Heart left ventricle (tissue), 16 donors: ENCODE measurements around the gene GOLGA6L10. TPM values are rescaled to one million over a fixed set of nuclear protein-coding genes. Genes with fewer than 3 reads are reported as not detected.

Source experiments
- ATAC-seq, 4 donors: fragments of 200-7000 bp; cut with Tn5 transposase; one replicate each; pipeline ENCODE4 v1.9.1; 2020 to 2022; ENCODE audit warnings: moderate library complexity in 4 of 4, mild to moderate bottlenecking in 3 of 4, moderate number of reproducible peaks in 1 of 4
- DNase-seq, 5 donors: peaks; one replicate each; pipeline ENCODE4 v3.0.0-alpha.2; 2020
- H3K27ac ChIP-seq, 12 donors: fragments of 200-600 bp; sonication (generic) in 4 of 12; one replicate each; pipeline versions ENCODE4 v1.5.0 to v1.8.0; 2016 to 2022; ENCODE audit warnings: mild to moderate bottlenecking in 2 of 12
- H3K27me3 ChIP-seq, 9 donors: fragments of 200-600 bp; sonication (generic) in 2 of 9; one replicate each; pipeline versions ENCODE4 v1.5.1 to v1.8.0; 2016 to 2022; ENCODE audit warnings: mild to moderate bottlenecking in 3 of 9
- H3K36me3 ChIP-seq, 9 donors: fragments of 200-600 bp; sonication (generic) in 2 of 9; one replicate each; pipeline versions ENCODE4 v1.5.0 to v1.8.0; 2018 to 2022; ENCODE audit warnings: mild to moderate bottlenecking in 2 of 9
- H3K4me1 ChIP-seq, 12 donors: fragments of 200-600 bp; sonication (generic) in 4 of 12; one replicate each; pipeline versions ENCODE4 v1.5.0 to v1.8.0; 2016 to 2022; ENCODE audit warnings: mild to moderate bottlenecking in 3 of 12
- H3K4me3 ChIP-seq, 12 donors: fragments of 200-600 bp; sonication (generic) in 4 of 12; one replicate each; pipeline versions ENCODE4 v1.5.0 to v1.8.0; 2017 to 2022; ENCODE audit warnings: mild to moderate bottlenecking in 9 of 12, moderate library complexity in 4 of 12
- H3K9me3 ChIP-seq, 12 donors: fragments of 200-600 bp; sonication (generic) in 4 of 12; one replicate each; pipeline versions ENCODE4 v1.5.0 to v1.8.0; 2016 to 2022; ENCODE audit warnings: mild to moderate bottlenecking in 1 of 12
- POLR2A ChIP-seq, 2 donors: fragments of 450-650 bp; IDR thresholded peaks; one replicate each; pipeline ENCODE4 v1.6.1; 2017; ENCODE audit warnings: antibody characterized with exemption in 2 of 2, mild to moderate bottlenecking in 2 of 2, moderate library complexity in 2 of 2
- WGBS, 4 donors: extraction: QIAGEN DNeasy Blood & Tissue Kit in 2 of 4; methylation state at CpG; one replicate each; pipeline versions ENCODE4 v1.1.5 to v1.1.7; 2013 to 2018; 5-methylcytosine and 5-hydroxymethylcytosine counted together
- intact Hi-C, 10 donors: fragments of 100-400 bp; cut with DNase I; formaldehyde crosslinking; loops; one replicate each; pipeline versions ENCODE4 v1.11.1 to v1.14.2; 2022
- polyA plus RNA-seq, 2 donors: library from polyadenylated mRNA; stranded (reverse); fragments of 200-250 nt; gene quantifications; one replicate each; pipeline ENCODE4 v1.2.3, GENCODE V29; 2013
- total RNA-seq, 9 donors: library from RNA; depleted of rRNA in 2 of 9; stranded (reverse); fragments of >200 nt in 2 of 9; fragmentation: NEBNext Ultra II Directional in 3 of 9; extraction: Animal tissue kit (Norgen Biotek cat#: 25700) in 3 of 9; gene quantifications; one replicate each; pipeline versions ENCODE4 v1.1.0 to v1.2.4, GENCODE V29; 2016 to 2023
- TF ChIP-seq, protein P1 (sequence below), 12 donors: fragments of 200-600 bp; sonication (generic) in 4 of 12; IDR thresholded peaks; one replicate each; pipeline versions ENCODE4 v1.5.0 to v1.8.0; 2018 to 2022; ENCODE audit warnings: antibody characterized with exemption in 12 of 12, mild to moderate bottlenecking in 5 of 12
- donor health status: ischemic (EF 13 %, LVEDD 7.1; RV severe dilation, severe dysfunction).
- donor health status: healthy with polysubstance abuse.
- donor health status: DM: no; HTN: yes; CAD: no.
- donor health status: DM: no; HTN: no; CAD: no.
- donor health status: ischemic (EF 25% LVEDD 6.9; RV normal size, moderate dysfunction).
- donor health status: ischemic (EF 25% LVEDD 5.7; RV mildly dilated, moderate dysfunction).
- donor health status: healthy.
- donor health status: DM: yes; HTN: yes; CAD: no.
- donor health status: ischemic (EF 35%, LVEDD 5.7; RV mildly dilated, moderate dysfunction).
- donor health status: nonischemic (EF 11% LVEDD 7.7; RV severe dilation, severe dysfunction).
- donor health status: DM: yes; HTN: yes; CAD: no.
- donor health status: PGD.
- donor health status: ischemic (EF 29% LVEDD 5.4; RV normal size, mild dysfunction).
- donor health status: nonischemic (EF 23%, LVEDD 6.1; RV moderate dilation, normal function).

The GOLGA6L10 gene
- total and polyA plus RNA-seq, 11 donors: 0.10 to 1.3 (median 0.44) TPM

GRCh38 chr15:82306791-82307713, 42.2 kb downstream of the GOLGA6L10 start:
- peaks cover 0 to 2% (median 0%) of the 10 kb centered on the region in 12 donors for H3K4me1 ChIP-seq
- no peaks in the 10 kb centered on the region for H3K27me3 ChIP-seq
- H3K4me3 ChIP-seq: no peak overlapping the region
- peaks cover 0 to 9% (median 0%) of the 10 kb centered on the region in 12 donors for H3K9me3 ChIP-seq
- no peak overlapping the region for H3K27ac ChIP-seq
- H3K36me3 ChIP-seq: no peaks in the 10 kb centered on the region
- DNase-seq (no peak), ATAC-seq (no peak)
- intact Hi-C loops: no loop called here
- WGBS, 4 donors: 85 to 90% (median 87%) methylated on average over 16 of the region's 16 CpGs
- TF ChIP-seq, protein P1, sequence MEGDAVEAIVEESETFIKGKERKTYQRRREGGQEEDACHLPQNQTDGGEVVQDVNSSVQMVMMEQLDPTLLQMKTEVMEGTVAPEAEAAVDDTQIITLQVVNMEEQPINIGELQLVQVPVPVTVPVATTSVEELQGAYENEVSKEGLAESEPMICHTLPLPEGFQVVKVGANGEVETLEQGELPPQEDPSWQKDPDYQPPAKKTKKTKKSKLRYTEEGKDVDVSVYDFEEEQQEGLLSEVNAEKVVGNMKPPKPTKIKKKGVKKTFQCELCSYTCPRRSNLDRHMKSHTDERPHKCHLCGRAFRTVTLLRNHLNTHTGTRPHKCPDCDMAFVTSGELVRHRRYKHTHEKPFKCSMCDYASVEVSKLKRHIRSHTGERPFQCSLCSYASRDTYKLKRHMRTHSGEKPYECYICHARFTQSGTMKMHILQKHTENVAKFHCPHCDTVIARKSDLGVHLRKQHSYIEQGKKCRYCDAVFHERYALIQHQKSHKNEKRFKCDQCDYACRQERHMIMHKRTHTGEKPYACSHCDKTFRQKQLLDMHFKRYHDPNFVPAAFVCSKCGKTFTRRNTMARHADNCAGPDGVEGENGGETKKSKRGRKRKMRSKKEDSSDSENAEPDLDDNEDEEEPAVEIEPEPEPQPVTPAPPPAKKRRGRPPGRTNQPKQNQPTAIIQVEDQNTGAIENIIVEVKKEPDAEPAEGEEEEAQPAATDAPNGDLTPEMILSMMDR (IDR thresholded peaks at IDR 0.05): no peak
- TF ChIP-seq POLR2A (IDR thresholded peaks at IDR 0.05): no peak

DNA sequence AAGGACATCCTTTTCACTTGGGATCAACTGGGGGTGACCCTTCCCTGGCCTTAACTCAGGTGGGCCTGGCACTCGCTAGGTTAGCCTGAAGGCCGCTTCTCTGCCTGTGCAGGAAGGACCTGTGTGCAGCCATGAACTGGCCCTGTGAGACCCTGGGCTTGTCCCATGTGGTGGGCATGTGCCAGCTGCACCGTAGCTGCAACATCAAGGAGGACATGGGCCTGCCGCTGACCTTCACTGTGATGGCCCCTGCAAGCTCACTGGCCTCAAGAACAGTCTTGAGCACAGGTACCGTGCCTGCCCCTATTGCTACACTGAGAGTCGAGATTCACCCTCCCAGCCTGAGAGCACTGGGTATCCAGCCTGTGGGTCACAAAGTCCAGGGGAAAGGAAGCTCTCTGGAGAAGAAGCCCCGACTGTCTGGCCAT, 43.6 kb downstream of the GOLGA6L10 start:
- intact Hi-C loops: no loop called here
- H3K36me3 ChIP-seq: no peaks in the 10 kb centered on the region

GRCh38 chr15:82304778-82305090, 44.5 kb downstream of the GOLGA6L10 start:
- H3K9me3 ChIP-seq: no peaks in the 10 kb centered on the region
- H3K36me3 ChIP-seq: no peaks in the 10 kb centered on the region
- peaks cover 0 to 16% (median 0%) of the 10 kb centered on the region in 12 donors for H3K4me1 ChIP-seq
- no peak for ATAC-seq
- WGBS, 4 donors: 87 to 94% (median 90%) methylated on average over 4 of the region's 4 CpGs
- TF ChIP-seq, protein P1 (IDR thresholded peaks at IDR 0.05): no peak
- no peak for TF ChIP-seq POLR2A (IDR thresholded peaks at IDR 0.05)
- no peak overlapping the region for H3K4me3 ChIP-seq
- DNase-seq: no peak
- intact Hi-C loops: no loop called here
- no peaks in the 10 kb centered on the region for H3K27me3 ChIP-seq
- H3K27ac ChIP-seq: no peak overlapping the region

More for the DNA sequence above, 43.6 kb downstream of the GOLGA6L10 start:
- ATAC-seq (no peak), DNase-seq (no peak)
- H3K27me3 ChIP-seq: no peaks in the 10 kb centered on the region
- H3K4me3 ChIP-seq: no peak overlapping the region
- TF ChIP-seq, protein P1 (IDR thresholded peaks at IDR 0.05): no peak
- no peak for TF ChIP-seq POLR2A (IDR thresholded peaks at IDR 0.05)
- no peak overlapping the region for H3K27ac ChIP-seq
- H3K9me3 ChIP-seq: peaks cover 0 to 7% (median 0%) of the 10 kb centered on the region in 12 donors
- WGBS, 4 donors: 85 to 92% (median 88%) methylated on average over 5 to 7 of the region's 7 CpGs
- H3K4me1 ChIP-seq: peaks cover 0 to 16% (median 0%) of the 10 kb centered on the region in 12 donors

DNA sequence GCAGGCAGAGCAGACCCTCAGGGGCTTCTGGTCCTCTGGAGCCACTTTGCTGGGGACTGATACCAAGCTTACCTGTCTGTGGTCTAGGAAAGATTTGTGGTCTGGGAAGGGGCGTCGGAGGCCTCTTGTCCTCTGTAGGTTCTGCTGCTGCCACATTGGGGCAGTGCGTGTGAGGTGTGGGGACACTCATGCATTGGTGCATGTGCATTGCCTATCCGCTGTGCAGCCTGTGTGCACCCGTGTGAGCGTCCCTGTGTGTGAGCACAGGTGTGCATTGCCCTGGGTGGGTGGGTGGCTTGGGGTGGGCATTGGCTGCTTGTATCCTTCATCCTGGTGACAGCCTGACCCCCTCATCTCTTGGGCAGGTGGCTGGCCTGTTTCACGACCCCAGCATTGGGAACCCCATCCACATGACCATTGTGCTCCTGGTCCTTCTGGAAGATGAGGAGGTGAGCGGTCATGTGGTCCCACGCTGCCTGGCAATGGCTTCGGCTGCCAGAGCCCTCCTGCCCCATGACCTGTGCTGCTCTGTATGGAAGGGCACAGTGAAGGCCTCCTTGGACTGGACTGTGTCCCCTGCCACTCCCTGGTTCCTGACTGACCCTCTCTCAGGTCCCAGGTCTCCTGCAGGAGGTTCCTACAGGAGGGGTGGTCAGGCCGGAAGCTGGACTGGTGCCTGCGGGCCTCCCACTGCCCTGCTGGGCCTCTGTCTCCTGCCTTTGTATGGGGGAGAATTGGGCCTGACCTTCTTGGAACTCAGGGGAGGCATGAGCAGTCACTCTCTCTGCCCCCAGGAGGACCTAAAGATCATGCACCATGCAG, 45.1 kb downstream of the GOLGA6L10 start:
- DNase-seq (no peak), ATAC-seq (no peak)

More for the DNA sequence above, 45.1 kb downstream of the GOLGA6L10 start:
- TF ChIP-seq POLR2A (IDR thresholded peaks at IDR 0.05): no peak
- TF ChIP-seq, protein P1 (IDR thresholded peaks at IDR 0.05): no peak
- H3K27me3 ChIP-seq: no peaks in the 10 kb centered on the region
- no peaks in the 10 kb centered on the region for H3K36me3 ChIP-seq
- H3K4me1 ChIP-seq: peaks cover 0 to 16% (median 0%) of the 10 kb centered on the region in 12 donors
- intact Hi-C loops: no loop called here
- no peaks in the 10 kb centered on the region for H3K9me3 ChIP-seq
- no peak overlapping the region for H3K27ac ChIP-seq
- WGBS, 4 donors: 91 to 95% (median 94%) methylated on average over 7 to 12 of the region's 12 CpGs
- H3K4me3 ChIP-seq: no peak overlapping the region
